NCI-H1048 (cell line): Measurements from ENCODE around the gene FKBP7.
"Not testable (repeated sequence)": the region's sequence is repeated elsewhere in the genome, so short reads cannot be mapped to it uniquely, and the experiment has no call there.

Source experiments
- DNase-seq: peaks from one replicate; lab custom pipeline; 2025; lab: John Stamatoyannopoulos, UW

FKBP7 gene, protein sequence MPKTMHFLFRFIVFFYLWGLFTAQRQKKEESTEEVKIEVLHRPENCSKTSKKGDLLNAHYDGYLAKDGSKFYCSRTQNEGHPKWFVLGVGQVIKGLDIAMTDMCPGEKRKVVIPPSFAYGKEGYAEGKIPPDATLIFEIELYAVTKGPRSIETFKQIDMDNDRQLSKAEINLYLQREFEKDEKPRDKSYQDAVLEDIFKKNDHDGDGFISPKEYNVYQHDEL

DNA sequence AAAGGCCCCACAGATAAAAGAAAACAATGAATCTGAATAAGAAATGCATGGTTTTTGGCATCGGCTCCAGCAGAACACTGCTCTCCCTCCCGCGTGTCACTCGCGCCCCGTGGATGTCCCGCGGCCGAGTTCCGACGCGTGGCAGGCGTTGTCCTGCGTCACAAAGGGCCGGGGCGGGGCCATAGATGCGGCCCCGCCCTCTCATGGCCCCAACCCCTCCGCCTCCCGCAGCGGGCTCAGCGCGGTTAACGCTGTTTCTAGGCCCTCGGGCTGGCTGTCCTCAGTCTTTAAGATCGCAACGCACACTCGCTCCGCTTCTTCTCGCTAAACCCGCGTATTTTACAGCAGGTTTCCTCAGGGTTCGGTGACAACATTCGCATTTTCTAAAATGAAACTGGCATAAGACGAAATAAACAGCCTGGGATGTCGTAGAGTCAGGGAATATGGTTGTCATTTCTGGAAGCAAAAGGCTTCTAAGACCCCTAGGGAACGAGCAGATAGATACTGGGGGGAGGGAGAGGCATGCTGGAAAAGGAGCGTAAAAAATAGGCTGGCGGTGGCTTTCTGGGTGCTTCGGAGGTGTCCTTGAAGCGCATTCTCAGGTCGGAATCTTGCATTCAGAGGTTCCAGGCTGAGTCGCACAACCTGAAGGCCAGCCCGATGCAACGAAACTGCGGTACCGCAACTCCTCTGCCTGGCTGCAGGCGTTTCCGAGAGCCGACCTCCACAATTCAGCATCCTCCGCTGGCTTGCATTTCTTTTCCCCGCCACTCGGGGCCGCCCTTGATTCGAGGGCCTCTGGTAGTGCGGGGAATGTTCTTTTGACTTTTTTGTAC, at the start of gene FKBP7:
TSS of gene FKBP7 (minus strand) at position 162 of the 836 bp plus-strand sequence. CDS start at position 61, 101 bp downstream.
- DNase-seq, result peak; percentile 53

DNA sequence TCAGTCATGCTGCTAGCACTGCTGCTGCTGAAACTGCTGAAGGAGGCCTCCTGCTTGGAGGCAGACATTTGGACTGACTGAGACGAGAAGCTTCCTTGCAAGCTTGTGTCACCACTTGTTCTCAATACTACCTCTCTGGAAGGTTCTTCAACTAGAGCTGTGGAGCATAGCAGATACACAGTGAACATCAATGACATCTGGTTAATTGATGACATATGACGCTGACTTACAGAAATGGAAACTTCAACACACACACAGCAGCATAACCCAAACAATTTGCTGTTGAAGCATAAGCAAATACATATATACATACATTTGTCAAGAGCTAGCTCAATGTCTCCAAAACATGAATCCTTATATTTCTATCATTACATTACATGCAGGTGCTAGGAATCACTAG, 49.2 kb upstream of the FKBP7 start:
- DNase-seq, result no peak

DNA sequence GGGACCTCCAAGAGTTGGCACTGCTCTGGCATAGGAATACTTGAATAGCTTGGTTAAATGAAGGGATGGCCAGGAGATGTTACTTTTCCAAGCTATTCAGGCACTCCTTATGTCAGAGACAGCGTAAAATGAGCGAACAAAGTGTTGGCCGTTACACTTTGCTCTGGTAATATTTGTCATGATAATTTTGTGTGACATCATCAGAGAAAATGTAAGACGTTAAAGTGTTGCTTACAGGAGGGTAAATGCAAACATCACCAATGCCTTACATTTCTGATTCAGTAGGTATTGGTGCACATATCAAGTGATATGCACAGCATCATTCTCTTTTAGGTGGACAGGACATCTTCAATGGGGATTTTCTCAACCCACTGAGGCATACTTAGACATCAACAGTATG, 47.9 kb upstream of the FKBP7 start:
- DNase-seq, result no peak

DNA sequence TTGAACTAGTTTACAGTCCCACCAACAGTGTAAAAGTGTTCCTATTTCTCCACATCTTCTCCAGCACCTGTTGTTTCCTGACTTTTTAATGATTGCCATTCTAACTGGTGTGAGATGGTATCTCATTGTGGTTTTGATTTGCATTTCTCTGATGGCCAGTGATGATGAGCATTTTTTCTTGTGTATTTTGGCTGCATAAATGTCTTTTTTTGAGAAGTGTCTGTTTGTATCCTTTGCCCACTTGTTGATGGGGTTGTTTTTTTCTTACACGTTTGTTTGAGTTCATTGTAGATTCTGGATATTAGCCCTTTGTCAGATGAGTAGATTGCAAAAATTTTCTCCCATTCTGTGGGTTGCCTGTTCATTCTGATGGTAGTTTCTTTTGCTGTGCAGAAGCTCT, 47.1 kb upstream of the FKBP7 start:
- DNase-seq, result not testable (repeated sequence)

DNA sequence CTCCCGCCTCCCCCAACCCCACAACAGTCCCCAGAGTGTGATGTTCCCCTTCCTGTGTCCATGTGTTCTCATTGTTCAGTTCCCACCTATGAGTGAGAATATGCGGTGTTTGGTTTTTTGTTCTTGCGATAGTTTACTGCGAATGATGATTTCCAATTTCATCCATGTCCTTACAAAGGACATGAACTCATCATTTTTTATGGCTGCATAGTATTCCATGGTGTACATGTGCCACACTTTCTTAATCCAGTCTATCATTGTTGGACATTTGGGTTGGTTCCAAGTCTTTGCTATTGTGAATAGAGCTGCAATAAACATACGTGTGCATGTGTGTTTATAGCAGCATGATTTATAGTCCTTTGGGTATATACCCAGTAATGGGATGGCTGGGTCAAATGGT, 46.6 kb upstream of the FKBP7 start:
- DNase-seq, result not testable (repeated sequence)

DNA sequence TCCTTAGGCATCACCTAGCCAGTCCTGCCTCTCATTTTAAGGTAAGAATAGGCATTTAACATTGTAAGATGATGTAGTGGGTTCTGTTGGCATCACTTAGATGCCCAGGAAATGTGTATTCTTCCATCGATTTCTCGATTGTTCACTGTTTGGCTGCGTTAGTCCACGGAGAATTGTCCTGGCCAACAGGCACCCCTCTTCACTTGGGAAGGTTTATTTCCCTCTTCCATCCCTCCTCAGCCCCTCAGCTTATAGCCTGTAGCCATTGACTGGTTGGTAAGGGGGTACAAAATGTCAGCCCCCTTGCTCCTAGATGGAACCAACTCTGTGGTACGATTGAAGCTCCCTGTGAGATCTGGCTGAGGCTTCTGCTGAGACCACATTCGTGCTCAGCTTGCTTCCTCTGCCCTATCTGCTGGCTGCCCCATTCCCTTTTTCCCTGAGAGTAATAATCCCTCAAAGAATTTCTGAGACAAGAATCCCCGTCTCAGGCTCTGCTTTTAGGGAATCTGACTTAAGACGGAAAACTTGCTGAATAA, 45.3 kb upstream of the FKBP7 start:
- no peak for DNase-seq

DNA sequence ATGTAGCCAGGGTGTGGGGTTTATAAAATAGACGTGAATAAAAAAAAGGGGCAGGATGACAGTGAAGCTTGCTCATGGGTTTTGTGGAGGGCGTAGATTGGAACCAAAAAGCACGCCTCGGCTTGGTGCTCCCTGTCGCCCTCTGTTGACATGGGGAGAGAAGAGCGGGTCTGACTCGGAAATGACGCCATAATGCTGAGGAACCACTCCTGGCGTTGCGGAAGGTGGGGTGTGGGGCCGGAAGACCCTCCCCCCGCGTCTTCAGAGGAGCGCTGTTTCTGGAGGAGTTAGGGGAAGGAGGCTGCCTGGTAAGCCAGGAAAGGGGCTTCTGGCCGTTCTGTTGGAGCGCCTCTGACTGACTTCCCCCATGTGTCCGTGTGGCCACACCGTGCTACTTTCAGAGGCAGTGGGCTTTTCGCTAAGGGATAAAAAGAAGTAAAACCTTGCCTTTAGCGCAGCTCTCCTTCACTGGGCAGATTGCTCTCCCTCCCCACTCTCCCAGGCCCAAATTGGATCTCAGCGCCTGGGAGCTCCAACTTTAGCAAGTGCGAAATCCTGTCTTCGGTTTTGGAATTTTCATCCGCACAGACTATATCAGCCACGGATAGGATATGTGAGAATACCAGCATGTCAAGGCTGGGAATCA, 44.7 kb upstream of the FKBP7 start:
- peak; percentile 68 for DNase-seq

DNA sequence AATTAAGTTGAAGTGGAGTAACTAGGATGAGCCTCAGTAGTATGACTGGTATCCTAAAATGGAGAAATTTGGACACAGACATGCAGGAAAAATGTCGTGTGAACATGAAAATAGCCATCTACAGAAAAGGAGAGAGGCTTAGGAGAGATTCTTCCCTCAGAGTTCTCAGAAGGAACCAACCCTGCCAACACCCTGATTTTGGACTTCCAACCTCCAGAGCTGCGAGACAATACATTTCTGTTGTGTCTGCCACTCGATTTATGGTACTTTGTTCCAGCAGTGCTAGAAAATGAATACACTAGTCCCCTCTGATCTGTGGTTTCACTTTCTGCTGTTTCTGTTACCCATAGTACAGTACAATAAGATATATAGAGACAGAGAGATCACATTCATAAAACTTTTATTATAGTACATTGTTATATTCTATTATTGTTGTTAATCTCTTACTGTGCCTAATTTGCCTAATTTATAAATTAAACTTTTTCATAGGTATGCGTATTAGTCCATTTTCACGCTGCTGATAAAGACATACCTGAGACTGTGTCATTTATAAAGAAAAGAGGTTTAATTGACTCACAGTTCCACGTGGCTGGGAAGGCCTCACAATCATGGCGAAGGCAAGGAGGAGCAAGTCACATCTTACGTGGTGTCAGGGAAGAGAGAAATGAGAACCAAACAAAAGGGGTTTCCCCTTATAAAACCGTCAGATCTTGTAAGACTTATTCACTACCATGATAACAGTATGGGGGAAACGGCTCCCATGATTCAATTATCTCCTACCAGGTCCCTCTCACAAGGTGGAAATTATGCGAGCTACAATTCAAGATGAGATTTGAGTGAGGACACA, 43.1 kb upstream of the FKBP7 start:
- DNase-seq, result no peak

DNA sequence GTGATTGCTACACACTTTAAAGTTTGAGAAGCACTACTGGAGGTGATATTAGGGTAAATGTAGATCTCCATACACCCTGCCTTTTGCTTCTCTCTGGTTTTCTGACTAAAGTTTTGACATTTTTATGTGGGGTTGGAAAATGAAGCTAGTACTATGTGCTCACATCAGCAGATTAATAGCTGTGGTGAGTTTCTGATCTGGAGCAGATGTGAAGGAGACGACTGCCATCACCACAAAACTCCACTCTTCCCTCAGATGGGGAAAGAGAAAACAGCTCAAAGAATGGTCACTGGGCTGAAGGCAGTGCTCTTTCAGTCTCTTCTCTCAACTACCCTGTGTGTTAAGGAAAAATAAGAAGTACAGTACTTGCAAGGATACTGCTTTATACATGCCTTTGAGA, 39.1 kb upstream of the FKBP7 start:
- DNase-seq, result no peak

DNA sequence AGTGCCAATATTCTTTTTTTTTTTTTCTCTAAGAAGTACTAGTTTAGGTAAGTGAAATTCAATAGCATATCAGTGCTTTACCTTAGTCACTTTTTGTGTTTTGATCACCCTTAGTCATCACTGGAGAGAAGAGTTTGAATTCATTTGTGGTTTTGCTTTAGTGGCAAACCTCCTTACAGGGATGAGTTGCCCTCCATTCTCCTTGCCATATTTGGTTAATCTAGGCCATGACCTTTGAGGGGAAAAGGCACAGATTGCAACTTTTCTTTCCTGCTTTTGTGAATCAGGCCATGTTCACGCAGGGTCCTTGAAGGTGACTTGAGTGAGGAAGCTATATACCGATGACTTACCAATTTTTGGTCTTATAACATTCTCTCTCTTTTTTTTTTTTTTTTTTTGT, 36.3 kb upstream of the FKBP7 start:
- DNase-seq, result no peak

DNA sequence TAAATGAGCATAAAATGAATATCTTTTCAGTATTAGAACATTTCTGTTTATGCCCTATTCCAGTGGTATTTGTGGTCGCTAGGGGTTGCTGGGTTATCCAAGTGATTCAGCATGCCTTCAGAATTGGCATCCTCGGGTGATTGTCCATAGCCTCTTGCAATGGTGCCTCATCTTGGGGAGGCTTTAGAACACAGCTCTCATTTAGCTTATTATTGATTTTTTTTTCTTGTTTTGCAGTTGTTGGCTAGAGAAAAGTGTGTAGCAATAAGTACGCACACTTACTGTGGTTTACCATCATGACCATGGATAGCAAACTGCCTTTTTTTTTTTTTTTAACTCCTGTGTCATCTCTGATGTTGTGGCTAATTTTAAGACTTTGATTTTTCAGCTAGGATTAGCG, 35.5 kb upstream of the FKBP7 start:
- no peak for DNase-seq

DNA sequence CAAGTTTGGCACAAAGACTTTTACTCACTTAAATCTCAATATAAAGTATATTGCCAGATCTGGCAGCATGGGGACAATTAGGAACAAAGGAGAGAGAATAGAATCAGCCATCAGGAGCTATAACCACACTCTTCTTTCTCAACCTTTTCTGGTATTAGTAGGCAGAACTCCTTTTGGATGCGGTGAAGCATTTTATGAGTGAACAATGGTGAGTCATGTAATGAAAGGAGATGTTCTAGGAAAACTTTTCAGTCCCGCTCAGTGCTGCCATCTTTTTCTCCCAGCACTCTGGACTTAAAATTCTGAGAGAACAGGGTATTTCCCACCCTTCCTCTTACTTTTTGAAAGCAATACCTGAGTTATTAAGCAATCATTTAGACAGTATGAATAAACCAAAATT, 34.1 kb upstream of the FKBP7 start:
- no peak for DNase-seq

DNA sequence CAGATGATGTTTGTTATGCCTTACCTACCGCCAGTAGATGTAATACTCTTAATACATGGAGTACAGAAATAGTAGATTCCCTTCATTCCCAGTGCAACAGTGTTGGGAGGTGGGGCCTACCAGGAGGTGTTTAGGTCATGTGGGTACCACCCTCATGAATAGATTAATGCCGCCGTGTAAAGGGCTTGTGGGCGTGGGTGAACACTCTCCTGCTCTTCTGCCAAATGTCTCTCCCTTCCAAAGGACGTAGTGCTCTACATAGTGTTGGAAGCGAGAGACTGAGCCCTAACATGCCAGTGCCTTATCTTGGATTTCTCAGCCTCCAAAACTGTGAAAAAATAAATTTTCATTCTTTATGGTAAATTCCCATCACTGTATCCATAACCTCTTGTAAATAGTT, 32.0 kb upstream of the FKBP7 start:
- DNase-seq, result no peak

DNA sequence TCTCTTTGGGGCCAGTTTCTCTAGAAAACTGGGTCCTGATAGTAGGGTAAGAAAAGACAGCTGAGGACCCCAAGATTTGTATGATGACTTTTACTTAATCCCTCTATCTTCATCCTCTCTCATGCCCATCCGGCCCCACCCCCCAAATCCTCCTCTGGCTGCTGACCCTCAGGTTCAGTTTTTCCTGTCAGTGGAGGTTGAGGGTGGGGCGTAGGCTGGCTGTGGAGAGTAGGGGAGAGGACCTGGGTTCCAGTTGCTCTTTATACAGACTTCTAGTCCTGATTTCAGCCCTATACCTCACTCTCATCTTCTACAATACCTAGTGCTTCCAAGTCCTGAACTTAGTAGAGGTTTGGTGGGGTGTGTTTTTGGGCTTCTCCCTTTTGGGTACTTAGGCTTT, 30.2 kb upstream of the FKBP7 start:
- no peak for DNase-seq

DNA sequence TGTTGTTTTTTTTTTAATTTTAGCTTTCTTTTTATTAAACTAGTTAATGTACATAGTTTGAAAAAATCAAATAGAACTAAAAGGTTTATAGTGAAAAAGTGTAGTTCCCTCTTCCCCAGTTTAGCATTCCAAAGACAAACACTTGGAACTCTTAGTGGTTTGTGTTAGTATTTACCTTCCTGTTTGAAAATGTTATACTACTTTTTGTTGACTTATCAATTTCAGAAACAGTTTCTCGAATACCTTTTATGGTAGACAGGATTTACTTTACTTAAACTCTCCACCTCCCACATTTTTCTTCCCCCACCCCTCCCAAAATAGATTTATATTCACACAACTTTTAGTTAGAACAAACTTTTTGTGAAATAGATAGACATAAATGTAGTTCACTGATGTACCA, 28.5 kb upstream of the FKBP7 start:
- no peak for DNase-seq

DNA sequence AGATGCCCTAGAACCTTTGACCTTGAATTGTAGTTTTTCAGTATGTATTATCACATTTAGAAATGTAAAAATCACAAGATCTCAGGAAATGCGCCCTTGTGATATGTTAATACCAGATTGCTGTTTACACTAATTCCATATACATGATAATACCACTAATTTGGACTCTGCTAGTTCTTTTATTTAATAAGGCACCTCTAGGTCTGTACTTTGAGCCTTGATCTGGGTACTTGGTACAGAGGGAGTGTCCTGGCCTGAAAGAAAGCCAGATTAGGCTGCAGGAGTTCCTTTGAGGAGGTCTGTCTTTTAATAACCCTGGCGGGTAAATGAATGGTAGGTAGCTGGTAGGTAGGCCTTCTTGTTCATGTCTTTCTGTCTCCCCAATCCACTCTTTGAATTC, 28.1 kb upstream of the FKBP7 start:
- no peak for DNase-seq

DNA sequence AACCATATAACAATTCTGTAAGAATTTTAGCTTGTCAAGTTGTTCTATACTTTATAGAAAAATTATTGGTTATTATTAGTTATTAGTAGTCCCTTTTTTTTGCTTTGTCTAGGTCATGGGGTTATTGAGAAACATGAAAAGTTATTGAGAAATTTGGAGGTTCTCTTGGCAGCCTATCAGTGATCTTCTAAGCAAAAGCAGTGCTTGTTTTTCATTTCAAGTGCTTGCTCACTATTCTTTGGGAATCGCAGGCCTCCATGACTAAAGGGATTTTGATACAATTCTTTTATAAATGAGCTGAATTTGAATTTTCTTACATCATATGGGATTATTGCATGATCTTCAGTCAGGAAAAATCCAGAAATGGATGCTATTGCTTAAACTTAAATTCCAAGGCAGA, 27.7 kb upstream of the FKBP7 start:
- no peak for DNase-seq

DNA sequence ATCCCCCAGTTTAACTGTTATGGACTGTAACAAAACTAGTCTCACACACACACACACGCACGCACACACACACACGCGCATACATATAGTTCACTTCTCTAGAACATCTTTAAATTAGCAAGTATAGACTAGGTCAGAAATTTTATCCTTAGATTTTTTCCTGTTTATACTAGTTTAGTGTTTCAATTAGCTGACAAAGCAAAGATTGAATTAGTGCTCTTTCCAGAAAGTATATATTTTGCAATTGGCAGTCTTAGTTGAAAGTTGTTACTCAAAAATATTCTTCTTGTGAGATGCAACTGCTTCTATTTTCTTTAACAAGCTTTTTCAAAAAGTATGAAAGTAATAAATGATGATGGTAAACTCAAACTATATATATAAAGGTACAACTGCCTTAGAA, 24.4 kb upstream of the FKBP7 start:
- no peak for DNase-seq

DNA sequence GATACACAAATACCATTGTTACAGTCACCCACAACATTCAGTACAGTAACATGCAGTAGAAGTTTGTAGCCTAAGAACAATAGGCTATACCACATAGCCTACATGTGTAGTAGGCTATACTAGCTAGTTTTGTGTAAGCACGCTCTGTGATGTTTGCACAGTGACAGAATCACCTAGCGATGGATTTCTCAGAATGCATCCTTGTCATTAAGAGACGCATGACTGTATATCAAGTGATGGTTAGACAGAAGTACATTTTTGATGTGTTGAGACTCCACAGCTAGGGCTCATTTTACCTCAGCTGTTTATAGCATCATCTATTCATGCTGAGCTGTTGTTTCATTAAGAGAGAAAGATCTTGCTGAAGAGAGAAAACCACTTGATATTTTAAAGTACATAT, 21.2 kb upstream of the FKBP7 start:
- no peak for DNase-seq

DNA sequence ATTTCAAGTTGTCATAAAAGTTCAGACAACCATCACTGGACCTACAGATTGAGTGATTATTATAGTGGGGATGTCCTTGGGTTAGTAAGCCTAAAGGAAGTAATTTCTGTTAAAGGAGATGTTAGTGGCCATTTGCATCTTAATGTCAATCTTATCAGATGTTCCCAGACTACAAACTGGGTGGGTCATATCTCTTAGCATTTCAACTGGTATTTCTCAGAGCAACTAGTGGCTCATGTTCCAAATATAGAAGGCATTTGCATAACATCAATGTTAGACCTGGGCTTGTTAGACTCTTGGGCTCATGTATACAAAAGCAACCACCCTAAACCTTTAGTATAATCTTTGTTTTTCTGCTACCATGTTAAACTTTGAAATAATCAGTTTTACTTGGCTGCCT, 19.7 kb upstream of the FKBP7 start:
- DNase-seq, result no peak

DNA sequence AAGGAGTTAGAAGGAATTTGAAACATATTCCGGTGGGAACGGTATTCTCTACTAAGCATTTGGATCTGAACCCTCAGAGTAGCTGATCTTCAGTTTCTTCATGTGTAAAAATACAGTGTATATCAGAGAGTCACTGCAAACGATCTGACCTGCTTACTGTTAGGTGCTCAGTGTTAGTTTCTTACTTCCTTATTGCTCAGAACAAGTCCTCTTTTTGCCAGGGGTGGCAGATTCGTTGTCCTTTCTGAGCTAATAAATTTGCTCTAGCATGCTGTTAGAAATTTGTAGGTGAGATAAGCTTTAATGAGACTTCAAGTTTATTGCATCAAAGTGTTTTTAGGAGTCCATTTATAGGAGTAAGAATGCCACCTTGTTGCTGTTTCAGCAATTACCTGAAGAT, 17.6 kb upstream of the FKBP7 start:
- no peak for DNase-seq

DNA sequence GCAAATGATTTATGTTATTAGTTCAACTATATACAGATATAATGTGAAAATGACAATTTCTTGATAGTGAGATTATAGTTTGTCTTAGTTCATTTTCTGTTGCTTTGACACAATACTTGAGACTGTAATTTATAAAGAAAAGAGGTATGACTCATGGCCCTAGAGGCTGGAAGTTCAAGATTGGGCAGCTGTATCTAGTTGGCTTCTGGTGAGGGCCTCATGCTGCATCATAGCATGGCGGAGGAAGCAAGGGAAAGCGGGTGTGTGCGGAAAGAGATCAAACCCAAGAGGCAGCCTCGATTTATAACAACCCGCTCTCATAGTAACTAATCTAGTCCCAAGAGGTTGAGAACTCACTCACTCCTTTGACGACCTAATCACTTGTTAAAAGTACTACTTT, 13.2 kb upstream of the FKBP7 start:
- DNase-seq, result no peak
